ENCODE results near the gene CNTNAP2. TPM values are rescaled to one million over a fixed set of nuclear protein-coding genes. Genes with fewer than 3 reads are reported as not detected.

Gene CNTNAP2
- total and polyA plus RNA-seq, 2 of the 8 experiments (the other 6 are each of a cell fraction or from before 2014, with no cell fraction given) = 27.9 to 71.0 TPM

DNA sequence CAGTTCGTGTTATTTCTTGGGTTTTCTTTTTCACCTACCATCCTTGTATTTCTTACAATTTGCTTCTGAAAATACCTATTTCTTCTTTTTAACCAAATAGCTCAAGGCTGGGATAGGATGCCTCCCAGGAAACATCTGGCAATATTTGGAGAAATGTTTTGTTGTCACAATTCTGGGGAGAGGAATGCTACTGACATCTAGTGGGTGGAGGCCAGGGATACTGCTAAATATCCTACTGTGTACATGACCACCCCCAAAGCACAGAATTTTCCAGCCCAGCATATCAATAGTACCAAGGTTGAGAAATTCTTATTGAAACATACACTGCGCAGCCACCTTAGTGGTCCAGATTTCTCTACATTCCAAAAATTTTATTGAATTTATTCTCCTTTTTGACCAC, 55.5 kb downstream of the CNTNAP2 start (continued):
- TF ChIP-seq SAP30 (IDR thresholded peaks at IDR 0.05; ENCODE audit: insufficient read depth, insufficient replicate concordance, low read length) = no peak
- no peak for TF ChIP-seq SP4 (IDR thresholded peaks at IDR 0.05; ENCODE audit: low read length)
- TF ChIP-seq GABPA (IDR thresholded peaks at IDR 0.05; ENCODE audit: borderline replicate concordance, insufficient read depth, low read length) = no peak
- no peak for TF ChIP-seq SUZ12 (IDR thresholded peaks at IDR 0.05; ENCODE audit: low read length)
- TF ChIP-seq, protein P1, sequence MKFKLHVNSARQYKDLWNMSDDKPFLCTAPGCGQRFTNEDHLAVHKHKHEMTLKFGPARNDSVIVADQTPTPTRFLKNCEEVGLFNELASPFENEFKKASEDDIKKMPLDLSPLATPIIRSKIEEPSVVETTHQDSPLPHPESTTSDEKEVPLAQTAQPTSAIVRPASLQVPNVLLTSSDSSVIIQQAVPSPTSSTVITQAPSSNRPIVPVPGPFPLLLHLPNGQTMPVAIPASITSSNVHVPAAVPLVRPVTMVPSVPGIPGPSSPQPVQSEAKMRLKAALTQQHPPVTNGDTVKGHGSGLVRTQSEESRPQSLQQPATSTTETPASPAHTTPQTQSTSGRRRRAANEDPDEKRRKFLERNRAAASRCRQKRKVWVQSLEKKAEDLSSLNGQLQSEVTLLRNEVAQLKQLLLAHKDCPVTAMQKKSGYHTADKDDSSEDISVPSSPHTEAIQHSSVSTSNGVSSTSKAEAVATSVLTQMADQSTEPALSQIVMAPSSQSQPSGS (IDR thresholded peaks at IDR 0.05; ENCODE audit: low read length) = no peak
- TF ChIP-seq, protein P2, sequence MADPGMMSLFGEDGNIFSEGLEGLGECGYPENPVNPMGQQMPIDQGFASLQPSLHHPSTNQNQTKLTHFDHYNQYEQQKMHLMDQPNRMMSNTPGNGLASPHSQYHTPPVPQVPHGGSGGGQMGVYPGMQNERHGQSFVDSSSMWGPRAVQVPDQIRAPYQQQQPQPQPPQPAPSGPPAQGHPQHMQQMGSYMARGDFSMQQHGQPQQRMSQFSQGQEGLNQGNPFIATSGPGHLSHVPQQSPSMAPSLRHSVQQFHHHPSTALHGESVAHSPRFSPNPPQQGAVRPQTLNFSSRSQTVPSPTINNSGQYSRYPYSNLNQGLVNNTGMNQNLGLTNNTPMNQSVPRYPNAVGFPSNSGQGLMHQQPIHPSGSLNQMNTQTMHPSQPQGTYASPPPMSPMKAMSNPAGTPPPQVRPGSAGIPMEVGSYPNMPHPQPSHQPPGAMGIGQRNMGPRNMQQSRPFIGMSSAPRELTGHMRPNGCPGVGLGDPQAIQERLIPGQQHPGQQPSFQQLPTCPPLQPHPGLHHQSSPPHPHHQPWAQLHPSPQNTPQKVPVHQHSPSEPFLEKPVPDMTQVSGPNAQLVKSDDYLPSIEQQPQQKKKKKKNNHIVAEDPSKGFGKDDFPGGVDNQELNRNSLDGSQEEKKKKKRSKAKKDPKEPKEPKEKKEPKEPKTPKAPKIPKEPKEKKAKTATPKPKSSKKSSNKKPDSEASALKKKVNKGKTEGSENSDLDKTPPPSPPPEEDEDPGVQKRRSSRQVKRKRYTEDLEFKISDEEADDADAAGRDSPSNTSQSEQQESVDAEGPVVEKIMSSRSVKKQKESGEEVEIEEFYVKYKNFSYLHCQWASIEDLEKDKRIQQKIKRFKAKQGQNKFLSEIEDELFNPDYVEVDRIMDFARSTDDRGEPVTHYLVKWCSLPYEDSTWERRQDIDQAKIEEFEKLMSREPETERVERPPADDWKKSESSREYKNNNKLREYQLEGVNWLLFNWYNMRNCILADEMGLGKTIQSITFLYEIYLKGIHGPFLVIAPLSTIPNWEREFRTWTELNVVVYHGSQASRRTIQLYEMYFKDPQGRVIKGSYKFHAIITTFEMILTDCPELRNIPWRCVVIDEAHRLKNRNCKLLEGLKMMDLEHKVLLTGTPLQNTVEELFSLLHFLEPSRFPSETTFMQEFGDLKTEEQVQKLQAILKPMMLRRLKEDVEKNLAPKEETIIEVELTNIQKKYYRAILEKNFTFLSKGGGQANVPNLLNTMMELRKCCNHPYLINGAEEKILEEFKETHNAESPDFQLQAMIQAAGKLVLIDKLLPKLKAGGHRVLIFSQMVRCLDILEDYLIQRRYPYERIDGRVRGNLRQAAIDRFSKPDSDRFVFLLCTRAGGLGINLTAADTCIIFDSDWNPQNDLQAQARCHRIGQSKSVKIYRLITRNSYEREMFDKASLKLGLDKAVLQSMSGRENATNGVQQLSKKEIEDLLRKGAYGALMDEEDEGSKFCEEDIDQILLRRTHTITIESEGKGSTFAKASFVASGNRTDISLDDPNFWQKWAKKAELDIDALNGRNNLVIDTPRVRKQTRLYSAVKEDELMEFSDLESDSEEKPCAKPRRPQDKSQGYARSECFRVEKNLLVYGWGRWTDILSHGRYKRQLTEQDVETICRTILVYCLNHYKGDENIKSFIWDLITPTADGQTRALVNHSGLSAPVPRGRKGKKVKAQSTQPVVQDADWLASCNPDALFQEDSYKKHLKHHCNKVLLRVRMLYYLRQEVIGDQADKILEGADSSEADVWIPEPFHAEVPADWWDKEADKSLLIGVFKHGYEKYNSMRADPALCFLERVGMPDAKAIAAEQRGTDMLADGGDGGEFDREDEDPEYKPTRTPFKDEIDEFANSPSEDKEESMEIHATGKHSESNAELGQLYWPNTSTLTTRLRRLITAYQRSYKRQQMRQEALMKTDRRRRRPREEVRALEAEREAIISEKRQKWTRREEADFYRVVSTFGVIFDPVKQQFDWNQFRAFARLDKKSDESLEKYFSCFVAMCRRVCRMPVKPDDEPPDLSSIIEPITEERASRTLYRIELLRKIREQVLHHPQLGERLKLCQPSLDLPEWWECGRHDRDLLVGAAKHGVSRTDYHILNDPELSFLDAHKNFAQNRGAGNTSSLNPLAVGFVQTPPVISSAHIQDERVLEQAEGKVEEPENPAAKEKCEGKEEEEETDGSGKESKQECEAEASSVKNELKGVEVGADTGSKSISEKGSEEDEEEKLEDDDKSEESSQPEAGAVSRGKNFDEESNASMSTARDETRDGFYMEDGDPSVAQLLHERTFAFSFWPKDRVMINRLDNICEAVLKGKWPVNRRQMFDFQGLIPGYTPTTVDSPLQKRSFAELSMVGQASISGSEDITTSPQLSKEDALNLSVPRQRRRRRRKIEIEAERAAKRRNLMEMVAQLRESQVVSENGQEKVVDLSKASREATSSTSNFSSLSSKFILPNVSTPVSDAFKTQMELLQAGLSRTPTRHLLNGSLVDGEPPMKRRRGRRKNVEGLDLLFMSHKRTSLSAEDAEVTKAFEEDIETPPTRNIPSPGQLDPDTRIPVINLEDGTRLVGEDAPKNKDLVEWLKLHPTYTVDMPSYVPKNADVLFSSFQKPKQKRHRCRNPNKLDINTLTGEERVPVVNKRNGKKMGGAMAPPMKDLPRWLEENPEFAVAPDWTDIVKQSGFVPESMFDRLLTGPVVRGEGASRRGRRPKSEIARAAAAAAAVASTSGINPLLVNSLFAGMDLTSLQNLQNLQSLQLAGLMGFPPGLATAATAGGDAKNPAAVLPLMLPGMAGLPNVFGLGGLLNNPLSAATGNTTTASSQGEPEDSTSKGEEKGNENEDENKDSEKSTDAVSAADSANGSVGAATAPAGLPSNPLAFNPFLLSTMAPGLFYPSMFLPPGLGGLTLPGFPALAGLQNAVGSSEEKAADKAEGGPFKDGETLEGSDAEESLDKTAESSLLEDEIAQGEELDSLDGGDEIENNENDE (IDR thresholded peaks at IDR 0.05; ENCODE audit: insufficient replicate concordance, low read length) = no peak
- TF ChIP-seq CHD2 (IDR thresholded peaks at IDR 0.05; ENCODE audit: low read length) = no peak
- no peak for TF ChIP-seq BACH1 (IDR thresholded peaks at IDR 0.05; ENCODE audit: low read length)
